SU-DHL-6 (cell line): ENCODE data around the gene PHTF1.
"Not testable (repeated sequence)": the region's sequence is repeated elsewhere in the genome, so short reads cannot be mapped to it uniquely, and the experiment has no call there.

Experiments
- CTCF ChIP-seq: fragments of 200-600 bp; sonication (generic); IDR thresholded peaks from one replicate; pipeline ENCODE4 v1.5.1; 2017; ENCODE audit warnings: antibody characterized with exemption, mild to moderate bottlenecking, low read length, moderate library complexity; ENCODE audit not compliant: insufficient read depth, poor library complexity, severe bottlenecking
- EZH2phosphoT487 ChIP-seq: fragments of 200-600 bp; sonication (generic), shearing (Covaris generic); conservative IDR thresholded peaks from 2 replicates; pipeline ENCODE4 v1.6.1; 2018; ENCODE audit warnings: mild to moderate bottlenecking, antibody characterized with exemption, low read length, moderate library complexity, mixed read lengths

GRCh38 chr1:113753333-113753732, 6.0 kb downstream of the PHTF1 start:
- not testable (repeated sequence) for TF ChIP-seq CTCF, EZH2phosphoT487
